Bronchial epithelial cell (primary cell): ENCODE measurements around the gene CDH13. TPM values are rescaled to one million over a fixed set of nuclear protein-coding genes. Genes with fewer than 3 reads are reported as not detected.

Source experiments
- DNase-seq: peaks from one replicate; pipeline ENCODE4 v3.0.0-alpha.2; 2010; ENCODE audit warnings: low read depth
- FAIRE-seq: peaks from 2 replicates; lab custom pipeline; 2011; peaks lifted over from hg19 to GRCh38; lab: Jason Lieb, UNC
- H3K27me3 ChIP-seq: 2 replicates; pipeline ENCODE4 v1.5.1; 2011; ENCODE audit warnings: low read length; ENCODE audit not compliant: control insufficient read depth, insufficient read depth
- H3K36me3 ChIP-seq: 2 replicates; pipeline ENCODE4 v1.5.1; 2011; ENCODE audit warnings: low read length; ENCODE audit not compliant: control insufficient read depth, insufficient read depth
- H3K4me3 ChIP-seq: 2 replicates; pipeline ENCODE4 v1.5.1; 2011; ENCODE audit warnings: mild to moderate bottlenecking, low read depth, low read length, control low read depth
- total RNA-seq: library from RNA; depleted of rRNA; stranded (reverse); fragments of >200 nt; gene quantifications from 2 replicates; pipeline ENCODE4 v1.2.1, GENCODE V29; 2014
- TF ChIP-seq, protein P1 (sequence below): IDR thresholded peaks from 2 replicates; pipeline ENCODE4 v1.5.1; 2011; ENCODE audit warnings: mild to moderate bottlenecking, moderate library complexity, low read length, control low read depth, inconsistent platforms; ENCODE audit not compliant: insufficient read depth, severe bottlenecking

CDH13 gene
- total RNA-seq, 1 donor from 2014 or later = 31.3 TPM

DNA sequence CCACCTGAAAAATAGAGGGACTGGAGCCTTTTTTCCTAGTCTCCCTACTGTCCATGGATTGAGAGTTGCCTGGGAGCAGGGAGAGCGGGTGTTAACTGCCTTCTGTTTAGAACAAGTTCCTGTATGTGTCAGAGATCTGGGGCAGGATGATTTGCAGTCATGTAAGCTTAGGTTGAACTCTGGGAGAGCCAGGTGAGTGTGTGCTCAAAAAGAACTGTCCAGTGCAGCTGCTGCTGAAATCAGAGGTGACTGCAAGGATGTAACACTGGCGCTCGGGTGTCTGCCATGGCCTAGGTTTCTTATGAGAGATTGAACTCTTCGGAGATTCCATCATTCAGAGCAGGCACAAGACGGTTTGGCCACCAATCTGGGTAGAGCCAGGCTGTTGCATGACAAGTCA lies 432.5 kb downstream of the CDH13 start:
- Histone ChIP-seq H3K36me3 (no peaks in the 10 kb centered on the region), H3K4me3 (no peak overlapping the region), H3K27me3 (no peaks in the 10 kb centered on the region)
- FAIRE-seq (no peak), DNase-seq (peak; percentile 30)
- TF ChIP-seq, protein P1, sequence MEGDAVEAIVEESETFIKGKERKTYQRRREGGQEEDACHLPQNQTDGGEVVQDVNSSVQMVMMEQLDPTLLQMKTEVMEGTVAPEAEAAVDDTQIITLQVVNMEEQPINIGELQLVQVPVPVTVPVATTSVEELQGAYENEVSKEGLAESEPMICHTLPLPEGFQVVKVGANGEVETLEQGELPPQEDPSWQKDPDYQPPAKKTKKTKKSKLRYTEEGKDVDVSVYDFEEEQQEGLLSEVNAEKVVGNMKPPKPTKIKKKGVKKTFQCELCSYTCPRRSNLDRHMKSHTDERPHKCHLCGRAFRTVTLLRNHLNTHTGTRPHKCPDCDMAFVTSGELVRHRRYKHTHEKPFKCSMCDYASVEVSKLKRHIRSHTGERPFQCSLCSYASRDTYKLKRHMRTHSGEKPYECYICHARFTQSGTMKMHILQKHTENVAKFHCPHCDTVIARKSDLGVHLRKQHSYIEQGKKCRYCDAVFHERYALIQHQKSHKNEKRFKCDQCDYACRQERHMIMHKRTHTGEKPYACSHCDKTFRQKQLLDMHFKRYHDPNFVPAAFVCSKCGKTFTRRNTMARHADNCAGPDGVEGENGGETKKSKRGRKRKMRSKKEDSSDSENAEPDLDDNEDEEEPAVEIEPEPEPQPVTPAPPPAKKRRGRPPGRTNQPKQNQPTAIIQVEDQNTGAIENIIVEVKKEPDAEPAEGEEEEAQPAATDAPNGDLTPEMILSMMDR = no peak

DNA sequence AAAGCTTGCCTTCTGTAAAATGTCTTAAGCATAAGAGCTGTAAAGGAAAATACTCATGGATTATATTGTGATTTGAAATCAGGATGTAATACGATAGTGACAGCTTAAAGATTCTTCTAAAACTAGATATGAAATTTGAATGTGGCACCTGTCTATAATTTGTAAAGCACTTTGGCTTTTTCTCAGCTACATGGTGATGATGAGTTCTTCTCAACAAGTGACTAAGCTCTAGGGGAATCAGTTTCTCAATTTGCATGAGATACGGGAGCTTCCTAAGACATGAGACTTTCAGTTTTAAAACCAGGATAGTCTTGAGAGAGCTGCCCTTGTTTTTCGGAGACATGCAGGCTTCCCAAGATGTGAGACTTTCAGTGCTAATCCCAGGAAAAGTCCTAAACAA lies 439.2 kb downstream of the CDH13 start:
- Histone ChIP-seq H3K36me3 (no peaks in the 10 kb centered on the region), H3K27me3 (no peaks in the 10 kb centered on the region), H3K4me3 (no peak overlapping the region)
- TF ChIP-seq, protein P1 = no peak
- DNase-seq (no peak), FAIRE-seq (no peak)

DNA sequence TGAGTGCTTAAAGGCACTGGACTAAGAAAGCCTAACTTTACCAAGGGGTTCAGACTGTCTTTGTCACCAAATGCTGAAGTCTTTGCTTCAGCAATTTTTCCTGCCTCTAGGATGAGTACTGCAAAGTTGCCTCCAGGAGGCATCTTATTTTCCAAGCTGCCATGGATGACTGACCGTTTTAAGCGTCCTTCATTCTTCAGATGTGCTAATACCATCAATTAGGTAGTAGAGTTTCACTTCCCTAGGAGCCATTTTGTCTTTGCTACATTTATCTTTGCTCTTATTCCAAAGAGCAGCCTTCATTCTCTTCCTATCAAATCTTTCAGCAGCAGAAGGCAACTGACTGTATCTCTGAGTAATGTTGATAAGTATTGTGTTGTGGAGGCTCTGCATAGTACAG lies 440.1 kb downstream of the CDH13 start:
- no peak for DNase-seq
- H3K4me3 ChIP-seq = no peak overlapping the region
- H3K27me3 ChIP-seq = no peaks in the 10 kb centered on the region
- H3K36me3 ChIP-seq = no peaks in the 10 kb centered on the region
- FAIRE-seq = no peak
- TF ChIP-seq, protein P1 = no peak

DNA sequence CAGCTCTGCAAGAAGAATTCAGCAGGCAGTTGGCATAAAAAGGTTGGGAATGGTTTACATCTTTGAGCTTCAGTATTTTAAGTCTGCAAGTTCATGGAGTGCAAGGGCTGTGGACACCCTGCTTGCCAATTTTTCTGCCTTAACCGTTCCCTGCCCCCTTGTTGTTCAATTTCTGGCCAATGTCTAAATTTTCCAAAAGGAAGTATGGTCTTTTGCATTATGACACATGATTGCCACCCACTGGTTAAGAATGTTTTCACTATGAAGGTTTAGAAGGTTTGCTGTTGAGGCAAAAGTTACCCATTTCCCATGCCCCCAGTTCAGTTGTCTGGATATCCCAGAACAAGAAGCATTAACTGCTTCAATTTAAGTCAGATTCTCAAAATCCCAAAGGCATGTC lies 441.9 kb downstream of the CDH13 start:
- Histone ChIP-seq H3K27me3 (no peaks in the 10 kb centered on the region), H3K4me3 (no peak overlapping the region), H3K36me3 (no peaks in the 10 kb centered on the region)
- TF ChIP-seq, protein P1 = no peak
- FAIRE-seq (no peak), DNase-seq (no peak)

DNA sequence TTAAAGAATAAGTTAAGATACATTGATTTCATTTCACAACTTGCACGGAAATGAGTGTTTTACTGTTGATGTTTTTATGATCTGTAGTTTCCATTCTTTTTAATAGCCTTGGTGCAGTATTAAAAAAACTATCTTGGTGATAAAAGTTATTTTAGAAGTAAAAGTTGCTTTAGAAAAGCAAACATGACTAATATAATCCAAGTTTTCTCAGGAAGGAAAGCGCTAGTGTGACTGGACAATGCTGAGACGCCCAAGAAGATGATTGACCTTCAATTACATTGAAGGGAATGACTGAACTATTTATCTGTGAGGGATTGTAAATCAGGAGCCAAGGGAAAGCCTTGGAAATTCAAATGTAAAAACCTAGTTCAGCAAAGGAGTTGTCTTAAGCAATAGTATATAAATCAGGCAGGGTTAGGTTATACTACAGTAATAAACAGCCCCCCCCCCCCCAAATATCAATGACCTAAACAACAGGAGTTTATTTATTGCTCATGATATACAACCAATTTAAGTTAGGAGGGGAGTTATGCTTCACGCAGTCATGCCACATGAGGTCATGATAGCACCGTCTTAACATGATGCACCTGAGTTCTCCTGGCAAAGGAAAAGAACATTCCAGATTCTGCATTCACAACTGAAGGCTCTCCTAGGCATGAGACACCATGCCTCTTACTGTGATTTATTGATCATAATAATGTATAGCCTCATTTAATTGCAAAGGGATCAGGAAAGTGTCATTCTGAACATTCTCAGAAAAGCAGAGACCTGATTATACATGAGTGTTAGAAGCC lies 443.8 kb downstream of the CDH13 start:
- no peak overlapping the region for H3K4me3 ChIP-seq
- TF ChIP-seq, protein P1 = no peak
- DNase-seq = no peak
- FAIRE-seq = no peak
- no peaks in the 10 kb centered on the region for H3K27me3 ChIP-seq
- no peaks in the 10 kb centered on the region for H3K36me3 ChIP-seq

DNA sequence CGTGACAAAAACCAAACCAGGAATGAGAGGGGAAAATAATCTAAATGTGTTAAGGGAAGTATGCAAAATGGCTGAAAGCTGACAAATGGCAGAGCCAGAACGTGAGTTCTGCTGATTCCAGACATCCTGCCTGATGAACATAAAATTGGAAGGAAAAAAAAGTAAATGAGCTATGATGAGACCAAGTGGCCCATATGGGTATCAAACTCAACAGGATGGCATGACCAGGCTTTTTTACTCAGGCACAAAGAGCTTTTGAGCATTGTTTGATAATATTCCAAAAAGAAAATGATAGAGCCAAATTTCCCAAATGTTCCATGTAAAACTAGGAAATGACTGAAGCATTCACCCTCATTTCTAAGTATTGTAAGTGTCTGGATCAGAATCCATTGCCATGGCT lies 449.2 kb downstream of the CDH13 start:
- Histone ChIP-seq H3K36me3 (no peaks in the 10 kb centered on the region), H3K4me3 (no peak overlapping the region), H3K27me3 (no peaks in the 10 kb centered on the region)
- TF ChIP-seq, protein P1 = no peak
- FAIRE-seq (no peak), DNase-seq (no peak)
